SK-N-SH (cell line): Measurements from ENCODE around the gene ARAP2.
A peak's percentile ranks its signal among the peaks of the same experiment; 100 is the strongest.

ENCODE experiments used
- CTCF ChIP-seq: fragments of 200-600 bp; sonication (generic); IDR thresholded peaks from 2 replicates; pipeline ENCODE4 v1.6.1; 2017; ENCODE audit warnings: antibody characterized with exemption, mild to moderate bottlenecking, moderate library complexity
- FOXM1 ChIP-seq: IDR thresholded peaks from 2 replicates; pipeline ENCODE4 v1.4.0; 2012; ENCODE audit warnings: low read depth, mild to moderate bottlenecking
- GATA2 ChIP-seq: sonication (generic); formaldehyde crosslinking; IDR thresholded peaks from 2 replicates; pipeline ENCODE4 v1.5.0; 2020; ENCODE audit warnings: mild to moderate bottlenecking, missing genetic modification reagents
- MAX ChIP-seq: IDR thresholded peaks from 2 replicates; pipeline ENCODE4 v1.4.0; 2012; ENCODE audit warnings: low read depth
- RCOR1 ChIP-seq: fragments of 150-350 bp; IDR thresholded peaks from 2 replicates; pipeline ENCODE4 v1.6.1; 2017; ENCODE audit warnings: antibody characterized with exemption, low read length
- REST ChIP-seq: IDR thresholded peaks from 2 replicates; pipeline ENCODE4 v1.6.1; 2012; ENCODE audit warnings: mild to moderate bottlenecking, low read depth, low read length, moderate library complexity
- TCF12 ChIP-seq: IDR thresholded peaks from 2 replicates; pipeline ENCODE4 v1.4.0; 2012
- USF2 ChIP-seq: fragments of 150-350 bp; IDR thresholded peaks from 2 replicates; pipeline ENCODE4 v1.6.1; 2017; ENCODE audit warnings: antibody characterized with exemption, low read length, low read depth, borderline replicate concordance

- TF ChIP-seq REST (no peak), CTCF (0 out of 2 replicates have a peak, but pooled peaks have one; percentile 15), MAX (no peak), RCOR1 (no peak), FOXM1 (no peak), GATA2 (CRISPR knock-in tag) (no peak), USF2 (no peak), TCF12 (no peak)
Measured at GRCh38 chr4:36159208-36159607, 85.1 kb downstream of the ARAP2 start.
